ENCODE measurements around the gene NLRC5.
A peak's percentile ranks its signal among the peaks of the same experiment; 100 is the strongest.

The NLRC5 gene, protein sequence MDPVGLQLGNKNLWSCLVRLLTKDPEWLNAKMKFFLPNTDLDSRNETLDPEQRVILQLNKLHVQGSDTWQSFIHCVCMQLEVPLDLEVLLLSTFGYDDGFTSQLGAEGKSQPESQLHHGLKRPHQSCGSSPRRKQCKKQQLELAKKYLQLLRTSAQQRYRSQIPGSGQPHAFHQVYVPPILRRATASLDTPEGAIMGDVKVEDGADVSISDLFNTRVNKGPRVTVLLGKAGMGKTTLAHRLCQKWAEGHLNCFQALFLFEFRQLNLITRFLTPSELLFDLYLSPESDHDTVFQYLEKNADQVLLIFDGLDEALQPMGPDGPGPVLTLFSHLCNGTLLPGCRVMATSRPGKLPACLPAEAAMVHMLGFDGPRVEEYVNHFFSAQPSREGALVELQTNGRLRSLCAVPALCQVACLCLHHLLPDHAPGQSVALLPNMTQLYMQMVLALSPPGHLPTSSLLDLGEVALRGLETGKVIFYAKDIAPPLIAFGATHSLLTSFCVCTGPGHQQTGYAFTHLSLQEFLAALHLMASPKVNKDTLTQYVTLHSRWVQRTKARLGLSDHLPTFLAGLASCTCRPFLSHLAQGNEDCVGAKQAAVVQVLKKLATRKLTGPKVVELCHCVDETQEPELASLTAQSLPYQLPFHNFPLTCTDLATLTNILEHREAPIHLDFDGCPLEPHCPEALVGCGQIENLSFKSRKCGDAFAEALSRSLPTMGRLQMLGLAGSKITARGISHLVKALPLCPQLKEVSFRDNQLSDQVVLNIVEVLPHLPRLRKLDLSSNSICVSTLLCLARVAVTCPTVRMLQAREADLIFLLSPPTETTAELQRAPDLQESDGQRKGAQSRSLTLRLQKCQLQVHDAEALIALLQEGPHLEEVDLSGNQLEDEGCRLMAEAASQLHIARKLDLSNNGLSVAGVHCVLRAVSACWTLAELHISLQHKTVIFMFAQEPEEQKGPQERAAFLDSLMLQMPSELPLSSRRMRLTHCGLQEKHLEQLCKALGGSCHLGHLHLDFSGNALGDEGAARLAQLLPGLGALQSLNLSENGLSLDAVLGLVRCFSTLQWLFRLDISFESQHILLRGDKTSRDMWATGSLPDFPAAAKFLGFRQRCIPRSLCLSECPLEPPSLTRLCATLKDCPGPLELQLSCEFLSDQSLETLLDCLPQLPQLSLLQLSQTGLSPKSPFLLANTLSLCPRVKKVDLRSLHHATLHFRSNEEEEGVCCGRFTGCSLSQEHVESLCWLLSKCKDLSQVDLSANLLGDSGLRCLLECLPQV (N-terminal part only)

DNA sequence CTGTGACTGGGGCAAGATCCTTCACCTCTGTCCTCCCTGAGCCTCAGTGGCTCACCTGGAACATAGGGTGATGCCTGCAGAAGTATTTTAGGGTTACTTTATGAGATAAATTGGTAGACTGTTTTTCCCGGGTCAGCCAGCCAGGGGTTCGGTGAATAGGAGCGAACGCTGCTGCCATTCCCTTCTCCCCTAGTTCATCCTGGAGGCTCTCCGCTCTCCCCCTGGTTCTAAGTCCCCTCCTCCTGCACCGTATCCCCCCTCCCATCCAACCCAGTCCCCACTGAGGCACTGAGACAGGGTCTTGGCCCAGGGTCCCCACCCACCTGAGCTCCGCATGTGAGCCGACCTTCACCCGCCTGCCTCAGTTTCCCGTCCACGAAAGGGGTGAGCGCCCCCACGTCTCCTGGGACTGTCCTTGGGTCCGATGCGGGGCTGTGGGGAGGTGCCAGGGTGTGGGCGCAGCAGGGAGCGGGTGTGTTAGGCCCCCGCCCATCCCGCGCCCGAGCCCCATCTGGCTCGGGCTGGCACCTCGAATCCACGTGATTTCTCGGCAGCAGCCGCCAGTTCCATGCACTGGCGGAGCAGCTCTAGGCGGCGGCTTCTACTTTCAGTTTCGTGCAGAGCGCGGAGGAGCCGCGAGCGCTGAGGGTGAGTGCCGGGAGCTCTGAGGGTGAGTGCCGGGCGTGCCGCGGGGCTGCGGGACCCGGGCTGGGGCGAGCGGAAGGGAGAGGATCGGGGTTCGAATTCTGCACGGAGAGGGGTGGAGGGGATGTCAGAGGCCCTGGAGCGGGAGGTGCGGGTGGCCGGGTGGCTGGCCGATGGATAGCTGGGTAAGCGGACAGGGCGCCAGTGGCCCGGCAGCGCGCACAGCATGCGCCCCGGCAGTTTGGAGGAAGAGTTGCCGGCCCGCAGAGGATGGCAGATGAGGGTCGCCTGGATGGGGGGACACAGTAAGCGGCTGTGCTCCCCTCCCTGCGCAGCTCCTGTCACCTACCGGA lies at the start of gene NLRC5:
Gene NLRC5, plus strand, starts transcription at position 610 of the 998 bp plus-strand sequence. CDS start 31,156 bp downstream, outside the sequence.
- DNase-seq = peak; percentile 92

DNA sequence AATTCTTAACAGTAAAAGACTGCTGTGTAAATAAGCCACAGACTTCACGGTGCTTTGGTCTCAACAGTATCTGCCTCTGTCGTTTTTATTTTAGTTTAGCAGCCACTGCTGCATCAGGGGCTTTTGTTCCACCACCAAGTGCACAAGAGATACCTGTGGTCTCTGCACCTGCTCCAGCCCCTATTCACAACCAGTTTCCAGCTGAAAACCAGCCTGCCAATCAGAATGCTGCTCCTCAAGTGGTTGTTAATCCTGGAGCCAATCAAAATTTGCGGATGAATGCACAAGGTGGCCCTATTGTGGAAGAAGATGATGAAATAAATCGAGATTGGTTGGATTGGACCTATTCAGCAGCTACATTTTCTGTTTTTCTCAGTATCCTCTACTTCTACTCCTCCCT lies 49.6 kb upstream of the NLRC5 start:
- DNase-seq = no peak

GRCh38 chr16:56941092-56941491 lies 48.3 kb upstream of the NLRC5 start:
- no peak for DNase-seq

GRCh38 chr16:56941856-56942331 lies 47.5 kb upstream of the NLRC5 start:
- DNase-seq = no peak

DNA sequence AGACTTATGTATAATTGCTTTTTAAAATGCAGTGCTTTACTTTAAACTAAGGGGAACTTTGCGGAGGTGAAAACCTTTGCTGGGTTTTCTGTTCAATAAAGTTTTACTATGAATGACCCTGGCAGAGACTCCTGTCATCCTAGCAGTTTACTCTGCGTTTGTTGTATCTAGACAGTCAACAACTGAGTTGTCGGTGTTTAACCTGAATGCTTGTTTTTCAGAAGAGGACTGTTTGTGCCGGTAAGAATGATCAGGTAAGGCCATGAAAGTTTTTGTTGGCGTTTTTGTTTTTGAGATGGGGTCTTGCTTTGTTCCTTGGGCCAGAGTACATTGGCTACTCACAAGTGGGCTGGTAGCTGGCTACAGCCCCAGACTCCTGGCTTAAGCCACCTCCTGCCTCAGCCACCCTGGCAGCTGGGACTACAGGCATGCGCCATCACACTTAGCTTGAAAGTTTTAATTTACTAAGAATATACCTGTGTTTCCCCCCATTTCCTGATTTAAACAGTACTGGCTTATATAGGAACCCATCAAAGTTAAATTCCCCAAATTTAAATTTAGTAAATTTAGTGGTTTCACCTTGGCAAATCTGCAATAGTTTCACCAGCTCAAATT lies 45.5 kb upstream of the NLRC5 start:
- no peak for DNase-seq

DNA sequence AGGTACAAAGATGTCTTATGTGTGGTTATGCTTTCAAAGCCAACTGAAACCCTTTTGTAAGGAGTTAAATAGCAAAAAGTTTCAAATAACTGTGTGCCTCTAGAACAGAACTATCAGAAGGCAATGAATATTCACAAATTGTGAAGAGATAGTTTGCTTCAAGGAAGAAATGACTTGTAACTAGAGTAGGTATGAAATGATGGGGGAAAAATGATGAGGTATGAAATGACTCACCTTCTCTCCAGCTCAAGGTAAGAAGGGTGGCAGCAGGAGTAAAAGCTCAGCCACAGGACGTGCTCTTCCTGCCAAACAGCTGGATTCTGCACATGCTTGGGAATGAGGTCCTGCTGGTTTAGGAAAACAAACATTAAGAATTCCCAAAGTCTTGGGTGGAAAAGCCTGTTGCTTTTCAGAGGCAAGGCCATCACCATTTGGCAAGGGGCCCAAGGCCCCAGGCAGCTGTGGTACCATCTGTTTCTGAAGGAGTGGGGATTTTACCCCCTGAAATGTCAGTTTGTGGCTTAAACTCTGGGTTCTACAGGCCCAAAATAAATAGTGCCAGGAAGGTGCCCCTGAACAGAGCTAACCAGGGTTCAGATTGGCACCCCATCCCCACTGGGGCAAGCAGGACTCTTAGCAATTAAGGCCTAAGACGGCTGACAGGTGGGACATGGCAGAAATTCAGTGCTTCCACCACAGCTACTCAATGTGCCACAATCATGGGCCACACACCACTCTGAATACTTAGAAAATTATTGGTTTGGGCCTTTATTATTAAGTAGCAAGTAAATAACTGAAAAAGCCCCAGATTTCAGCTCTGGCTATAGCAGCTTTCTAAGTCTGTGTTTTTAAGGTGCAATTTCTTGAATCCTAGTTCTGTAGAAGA lies 44.2 kb upstream of the NLRC5 start:
- no peak for DNase-seq

DNA sequence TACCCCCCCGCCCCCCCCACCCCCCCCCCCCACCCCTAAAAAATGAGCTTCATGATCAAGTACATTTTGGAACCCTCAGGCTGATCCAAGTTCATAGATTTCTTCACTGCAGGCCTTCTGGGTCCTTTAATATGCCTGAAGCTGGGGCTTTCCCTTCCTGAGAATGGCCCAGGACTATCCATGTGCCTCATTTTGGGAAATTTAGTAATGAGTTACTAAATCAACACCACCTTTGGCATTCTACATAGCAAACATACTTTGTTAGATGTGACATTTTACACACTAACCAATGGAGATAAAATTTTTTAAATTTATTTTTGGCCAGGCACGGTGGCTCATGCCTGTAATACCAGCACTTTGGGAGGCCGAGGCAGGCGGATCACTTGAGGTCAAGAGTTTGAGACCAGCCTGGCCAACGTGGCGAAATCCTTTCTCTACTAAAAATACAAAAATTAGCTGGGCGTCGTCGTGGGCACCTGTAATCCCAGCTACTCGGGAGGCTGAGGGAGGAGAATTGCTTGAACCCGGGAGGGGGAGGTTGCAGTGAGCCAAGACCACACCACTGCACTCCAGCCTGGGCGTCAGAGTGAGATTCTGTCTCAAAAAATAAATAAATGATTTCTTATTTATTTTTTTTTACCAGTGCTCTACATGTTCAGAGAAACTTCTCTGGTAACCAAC lies 43.4 kb upstream of the NLRC5 start:
- no peak for DNase-seq

DNA sequence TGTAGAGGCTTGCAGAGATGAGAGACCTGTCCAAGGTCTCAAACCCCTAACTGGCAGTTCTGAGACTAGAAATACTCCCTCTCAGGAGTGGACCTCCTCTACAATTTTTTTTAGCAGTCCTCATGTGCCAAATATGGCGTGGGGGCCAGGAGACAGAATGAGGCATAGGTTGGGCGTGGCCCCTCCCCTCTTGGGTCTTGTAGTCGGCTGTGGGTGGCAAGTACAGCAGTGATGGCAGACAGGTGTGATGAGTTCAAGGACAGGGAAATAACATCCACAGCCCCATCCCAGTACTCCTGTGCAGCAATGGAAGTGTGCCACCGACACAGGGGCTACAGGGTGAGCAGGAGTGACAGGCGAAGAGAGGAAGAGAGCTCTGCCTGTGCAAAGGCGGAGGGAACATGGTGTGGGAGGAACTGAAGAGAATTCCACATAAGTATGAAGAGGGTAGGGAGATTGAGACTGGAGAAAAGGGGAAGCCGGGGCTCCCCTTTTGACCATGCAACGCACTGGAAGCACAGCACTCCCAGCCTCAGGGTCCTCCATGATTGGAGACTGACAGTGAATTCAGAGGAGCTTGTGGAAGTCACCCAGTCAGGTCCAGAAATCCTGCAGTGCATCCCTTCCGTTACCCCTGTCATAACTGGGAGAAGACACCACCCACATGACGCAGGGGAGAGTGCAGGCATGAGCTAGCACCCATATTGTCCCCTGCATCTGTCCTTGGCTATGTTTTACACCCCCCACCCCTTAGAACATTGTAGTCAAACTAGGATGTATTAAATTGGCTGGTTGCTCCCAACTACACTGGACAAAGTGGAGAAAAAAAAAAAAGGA lies 42.4 kb upstream of the NLRC5 start:
- no peak for DNase-seq

GRCh38 chr16:56947604-56947995 lies 41.8 kb upstream of the NLRC5 start:
- DNase-seq = no peak

DNA sequence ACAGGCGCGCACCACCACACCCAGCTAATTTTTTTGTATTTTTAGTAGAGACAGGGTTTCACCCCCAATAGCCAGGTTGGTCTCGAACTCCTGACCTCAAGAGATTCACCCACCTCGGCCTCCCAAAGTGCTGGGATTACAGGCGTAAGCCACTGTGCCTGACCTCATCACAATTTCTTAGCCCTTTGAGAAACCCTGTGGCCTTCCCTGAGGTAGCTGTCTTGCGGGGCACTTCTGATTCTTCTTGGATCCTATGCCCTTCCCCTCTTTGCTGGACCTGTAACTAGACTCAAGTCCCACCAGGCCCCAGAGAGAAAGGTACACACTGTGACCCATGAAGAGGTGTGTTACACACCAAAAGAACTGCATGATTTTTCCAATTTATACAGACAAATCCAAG lies 41.1 kb upstream of the NLRC5 start:
- DNase-seq = no peak

- no peak for DNase-seq
Measured at GRCh38 chr16:56950051-56950450, 39.3 kb upstream of the NLRC5 start.

DNA sequence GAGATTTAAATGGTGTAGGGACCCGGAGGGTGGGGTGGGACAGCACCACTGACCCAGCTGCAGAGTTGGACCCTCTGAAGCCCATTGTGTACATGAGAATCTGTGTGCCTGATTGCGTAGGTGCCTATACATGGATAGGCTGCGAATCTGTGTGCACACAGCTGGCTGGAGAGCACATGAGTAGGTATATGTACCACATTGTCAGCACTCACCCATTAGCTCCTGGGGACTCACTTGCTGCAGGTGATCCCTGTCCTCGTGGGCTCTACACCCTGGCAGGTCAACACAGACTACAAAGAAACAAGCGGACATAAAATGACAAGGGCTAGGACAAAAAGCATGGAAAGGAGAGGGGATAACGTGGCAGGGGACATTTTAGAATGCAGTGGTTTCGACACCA lies 38.9 kb upstream of the NLRC5 start:
- DNase-seq = no peak

- peak; percentile 46 for DNase-seq
Measured at GRCh38 chr16:56950881-56951771, 38.2 kb upstream of the NLRC5 start.

GRCh38 chr16:56953006-56953405 lies 36.4 kb upstream of the NLRC5 start:
- no peak for DNase-seq

DNA sequence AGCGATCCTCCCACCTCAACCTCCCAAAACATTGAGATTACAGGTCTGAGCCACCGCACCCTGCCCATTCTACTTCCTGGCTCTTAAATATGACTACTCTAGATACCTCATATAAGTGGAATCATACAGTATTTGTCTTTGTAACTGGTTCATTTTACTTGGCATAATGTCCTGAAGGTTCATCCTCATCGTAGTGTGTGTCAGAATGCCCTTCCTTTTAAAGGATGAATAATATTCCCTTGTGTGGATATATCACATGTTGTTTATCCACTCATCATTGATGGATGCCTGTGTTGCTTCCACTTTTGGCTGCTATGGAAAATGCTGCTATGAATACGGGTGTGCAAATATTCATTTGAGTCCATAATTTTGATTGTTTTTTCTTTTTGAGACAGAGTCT lies 33.3 kb upstream of the NLRC5 start:
- no peak for DNase-seq

GRCh38 chr16:56956756-56957155 lies 32.6 kb upstream of the NLRC5 start:
- DNase-seq = no peak

GRCh38 chr16:56960681-56961281 lies 28.6 kb upstream of the NLRC5 start:
- DNase-seq = no peak

All from CD4-positive, alpha-beta T cell treated with Interleukin-4 for 4 hours (primary cell).